Measurements from ENCODE around the gene SLC35E1.

SLC35E1 gene

DNA sequence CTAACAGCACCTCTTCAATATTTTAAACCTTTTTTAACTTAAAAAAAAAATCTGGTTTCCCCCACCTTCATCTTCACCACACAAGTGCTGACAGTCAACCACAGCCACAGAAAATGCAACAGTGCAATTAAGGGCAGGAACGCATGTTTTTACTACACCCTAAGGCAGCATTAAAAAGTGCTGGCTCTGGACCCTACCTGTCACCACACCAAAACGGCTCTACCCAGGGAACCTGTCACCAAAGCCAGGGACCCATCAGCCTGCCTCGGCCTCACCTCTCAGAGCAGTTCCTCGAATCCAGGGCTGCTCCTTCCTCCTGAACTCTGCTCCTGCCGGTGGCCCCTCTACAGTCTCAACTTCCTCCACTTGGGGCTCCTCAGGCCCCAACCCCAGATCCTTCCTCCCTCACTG, 22.5 kb upstream of the SLC35E1 start:
- no peak overlapping the region for H3K9ac ChIP-seq (ENCODE audit: low read depth, low read length)
- H3K36me3 ChIP-seq (ENCODE audit: insufficient read depth, low read length) = 0 out of 2 replicates have a peak, but pooled peaks cover 4% of the 10 kb centered on the region

DNA sequence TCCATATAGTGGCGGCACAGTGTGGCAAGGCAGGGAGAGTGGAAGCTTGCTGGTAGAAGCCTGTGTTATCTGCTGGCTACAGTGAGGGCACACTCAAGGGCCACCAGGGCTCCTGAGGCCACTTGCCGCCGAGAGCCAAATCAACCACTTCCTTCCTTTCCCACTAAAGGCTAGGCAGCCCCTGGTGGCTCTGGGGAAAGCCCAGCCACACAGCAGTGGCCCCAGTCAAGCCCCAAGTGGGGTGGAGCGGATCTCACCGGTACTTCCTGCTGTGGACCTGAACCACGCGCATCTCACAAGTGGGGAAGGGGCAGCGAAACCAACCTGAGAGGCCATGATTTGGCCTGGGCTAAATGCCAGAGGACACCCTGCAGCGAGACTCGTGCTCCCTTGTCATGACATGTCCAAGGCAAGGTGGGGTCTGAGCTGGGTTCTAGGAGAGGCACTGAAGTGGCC, 21.9 kb upstream of the SLC35E1 start:
- H3K4me1 ChIP-seq (ENCODE audit: insufficient read depth, low read length) = peaks cover 41% of the 10 kb centered on the region
- H2AFZ ChIP-seq (ENCODE audit: low read depth, low read length) = no peak overlapping the region
- ATAC-seq (ENCODE audit: insufficient read depth, low read depth) (peak; percentile 45), DNase-seq (peak; percentile 23)
- 0 out of 2 replicates have a peak, but pooled peaks cover 4% of the 10 kb centered on the region for H3K36me3 ChIP-seq (ENCODE audit: insufficient read depth, low read length)
- peaks cover 87% of the 10 kb centered on the region for H4K20me1 ChIP-seq (ENCODE audit: insufficient read depth, low read length)
- no peak overlapping the region for H3K4me2 ChIP-seq (ENCODE audit: insufficient read depth, low read length)
- H3K9me3 ChIP-seq (ENCODE audit: insufficient read depth, low read length, severe bottlenecking) = no peaks in the 10 kb centered on the region
- H3K27ac ChIP-seq (ENCODE audit: low read length) = peak overlapping the region; percentile 62
- no peak for TF ChIP-seq EZH2 (IDR thresholded peaks at IDR 0.05; ENCODE audit: borderline replicate concordance, low read depth, low read length, severe bottlenecking)
- TF ChIP-seq, protein P1, sequence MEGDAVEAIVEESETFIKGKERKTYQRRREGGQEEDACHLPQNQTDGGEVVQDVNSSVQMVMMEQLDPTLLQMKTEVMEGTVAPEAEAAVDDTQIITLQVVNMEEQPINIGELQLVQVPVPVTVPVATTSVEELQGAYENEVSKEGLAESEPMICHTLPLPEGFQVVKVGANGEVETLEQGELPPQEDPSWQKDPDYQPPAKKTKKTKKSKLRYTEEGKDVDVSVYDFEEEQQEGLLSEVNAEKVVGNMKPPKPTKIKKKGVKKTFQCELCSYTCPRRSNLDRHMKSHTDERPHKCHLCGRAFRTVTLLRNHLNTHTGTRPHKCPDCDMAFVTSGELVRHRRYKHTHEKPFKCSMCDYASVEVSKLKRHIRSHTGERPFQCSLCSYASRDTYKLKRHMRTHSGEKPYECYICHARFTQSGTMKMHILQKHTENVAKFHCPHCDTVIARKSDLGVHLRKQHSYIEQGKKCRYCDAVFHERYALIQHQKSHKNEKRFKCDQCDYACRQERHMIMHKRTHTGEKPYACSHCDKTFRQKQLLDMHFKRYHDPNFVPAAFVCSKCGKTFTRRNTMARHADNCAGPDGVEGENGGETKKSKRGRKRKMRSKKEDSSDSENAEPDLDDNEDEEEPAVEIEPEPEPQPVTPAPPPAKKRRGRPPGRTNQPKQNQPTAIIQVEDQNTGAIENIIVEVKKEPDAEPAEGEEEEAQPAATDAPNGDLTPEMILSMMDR (IDR thresholded peaks at IDR 0.05; ENCODE audit: borderline replicate concordance, extremely low read depth, low read length, poor library complexity, severe bottlenecking) = no peak
- peaks cover 97% of the 10 kb centered on the region for H3K79me2 ChIP-seq (ENCODE audit: insufficient read depth, low read length)
- no peak overlapping the region for H3K9ac ChIP-seq (ENCODE audit: low read depth, low read length)
- H3K4me3 ChIP-seq (ENCODE audit: low read depth in 1 of 2, low read length in 2 of 2) = no peak overlapping the region
- H3K27me3 ChIP-seq (ENCODE audit: insufficient read depth, low read length, poor library complexity) = no peaks in the 10 kb centered on the region

More for the DNA sequence above, 22.5 kb upstream of the SLC35E1 start:
- H3K27ac ChIP-seq (ENCODE audit: low read length) = peak overlapping the region; percentile 62
- H3K9me3 ChIP-seq (ENCODE audit: insufficient read depth, low read length, severe bottlenecking) = no peaks in the 10 kb centered on the region
- no peak for TF ChIP-seq EZH2 (IDR thresholded peaks at IDR 0.05; ENCODE audit: borderline replicate concordance, low read depth, low read length, severe bottlenecking)
- TF ChIP-seq, protein P1 (IDR thresholded peaks at IDR 0.05; ENCODE audit: borderline replicate concordance, extremely low read depth, low read length, poor library complexity, severe bottlenecking) = no peak
- H3K27me3 ChIP-seq (ENCODE audit: insufficient read depth, low read length, poor library complexity) = no peaks in the 10 kb centered on the region
- no peak overlapping the region for H3K4me3 ChIP-seq (ENCODE audit: low read depth in 1 of 2, low read length in 2 of 2)
- DNase-seq (no peak), ATAC-seq (ENCODE audit: insufficient read depth, low read depth) (peak; percentile 49; the same call in 1 of the 3 replicates)
- H3K79me2 ChIP-seq (ENCODE audit: insufficient read depth, low read length) = peaks cover 97% of the 10 kb centered on the region
- no peak overlapping the region for H2AFZ ChIP-seq (ENCODE audit: low read depth, low read length)
- H4K20me1 ChIP-seq (ENCODE audit: insufficient read depth, low read length) = peaks cover 91% of the 10 kb centered on the region
- H3K4me2 ChIP-seq (ENCODE audit: insufficient read depth, low read length) = no peak overlapping the region
- H3K4me1 ChIP-seq (ENCODE audit: insufficient read depth, low read length) = peaks cover 36% of the 10 kb centered on the region

DNA sequence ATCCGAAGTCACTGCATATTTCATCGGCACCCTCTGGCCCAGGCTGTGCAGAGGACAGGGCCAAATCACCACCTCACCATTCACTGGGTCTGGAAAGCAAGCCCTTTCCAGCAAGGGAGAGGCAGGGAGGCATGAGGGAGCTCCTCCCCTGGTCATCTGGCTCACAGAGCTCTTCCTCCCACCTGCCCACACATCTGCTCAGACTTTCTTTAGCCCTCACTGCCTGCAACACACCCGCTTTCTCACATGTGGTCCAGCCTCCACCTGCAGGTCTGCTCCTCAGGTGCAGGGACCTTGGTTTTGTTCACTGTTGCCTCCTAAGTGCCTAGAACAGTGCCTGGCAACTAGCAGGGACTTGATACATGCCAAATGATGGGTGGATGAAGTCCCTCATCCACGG, 21.0 kb upstream of the SLC35E1 start:
- no peak overlapping the region for H3K9ac ChIP-seq (ENCODE audit: low read depth, low read length)
- H3K36me3 ChIP-seq (ENCODE audit: insufficient read depth, low read length) = 0 out of 2 replicates have a peak, but pooled peaks cover 4% of the 10 kb centered on the region
- no peak for TF ChIP-seq EZH2 (IDR thresholded peaks at IDR 0.05; ENCODE audit: borderline replicate concordance, low read depth, low read length, severe bottlenecking)
- TF ChIP-seq, protein P1 (IDR thresholded peaks at IDR 0.05; ENCODE audit: borderline replicate concordance, extremely low read depth, low read length, poor library complexity, severe bottlenecking) = no peak
- peaks cover 88% of the 10 kb centered on the region for H4K20me1 ChIP-seq (ENCODE audit: insufficient read depth, low read length)
- no peak overlapping the region for H2AFZ ChIP-seq (ENCODE audit: low read depth, low read length)
- H3K79me2 ChIP-seq (ENCODE audit: insufficient read depth, low read length) = peaks cover 97% of the 10 kb centered on the region
- H3K4me1 ChIP-seq (ENCODE audit: insufficient read depth, low read length) = peaks cover 51% of the 10 kb centered on the region
- DNase-seq (no peak), ATAC-seq (ENCODE audit: insufficient read depth, low read depth) (no peak)
- no peaks in the 10 kb centered on the region for H3K27me3 ChIP-seq (ENCODE audit: insufficient read depth, low read length, poor library complexity)
- H3K9me3 ChIP-seq (ENCODE audit: insufficient read depth, low read length, severe bottlenecking) = no peaks in the 10 kb centered on the region
- H3K4me2 ChIP-seq (ENCODE audit: insufficient read depth, low read length) = no peak overlapping the region
- peak overlapping the region; percentile 62; the same call in 1 of the 2 replicates for H3K27ac ChIP-seq (ENCODE audit: low read length)
- H3K4me3 ChIP-seq (ENCODE audit: low read depth in 1 of 2, low read length in 2 of 2) = no peak overlapping the region

Measured in DND-41 (cell line).